ENCODE measurements around the gene TRIM46. TPM values are rescaled to one million over a fixed set of nuclear protein-coding genes. Genes with fewer than 3 reads are reported as not detected.
"Not testable (repeated sequence)": the region's sequence is repeated elsewhere in the genome, so short reads cannot be mapped to it uniquely, and the experiment has no call there.

TRIM46 gene
- total RNA-seq, 1 donor from 2014 or later = 13.2 TPM

DNA sequence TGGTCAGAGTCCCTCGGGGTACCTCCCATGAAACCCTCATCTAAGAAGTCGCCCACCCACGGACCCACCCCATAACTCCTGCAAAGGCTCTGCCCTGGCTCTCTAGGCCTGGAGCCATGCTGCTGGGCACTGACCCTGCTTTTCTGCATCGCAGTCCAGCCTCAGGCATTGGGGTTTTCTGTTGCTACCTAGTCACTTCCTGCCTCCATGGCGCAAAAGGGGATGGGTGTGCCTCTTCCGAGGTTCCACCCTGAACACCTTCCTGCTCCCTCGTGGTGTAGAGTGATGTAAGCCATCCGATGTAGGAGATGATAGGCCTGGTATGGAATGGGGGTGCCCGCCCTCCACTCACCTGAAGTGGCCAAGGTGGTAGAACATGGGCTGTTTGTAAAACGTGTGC lies 41.1 kb downstream of the TRIM46 start:
- H2AFZ ChIP-seq (ENCODE audit: low read depth, low read length); H3K4me1 Mint-ChIP-seq (ENCODE audit: low read depth, unreplicated experiment); H3K4me3 Mint-ChIP-seq (ENCODE audit: unreplicated experiment); H3K4me1 ChIP-seq (ENCODE audit: insufficient read depth, low read length); FAIRE-seq; H4K20me1 ChIP-seq (ENCODE audit: insufficient read depth, low read length); H3K36me3 Mint-ChIP-seq (ENCODE audit: low read depth, unreplicated experiment); H3K27ac Mint-ChIP-seq (ENCODE audit: unreplicated experiment); H3K27me3 ChIP-seq (ENCODE audit: insufficient read depth, low read length); H3K4me3 ChIP-seq (ENCODE audit: insufficient read depth, low read depth, low read length); H3K4me2 ChIP-seq (ENCODE audit: low read length); H3K9me3 Mint-ChIP-seq (ENCODE audit: unreplicated experiment); H3K27ac ChIP-seq (ENCODE audit: low read depth, low read length); H3K9ac ChIP-seq (ENCODE audit: low read length); H3K36me3 ChIP-seq (ENCODE audit: insufficient read depth, low read length); H3K9me3 ChIP-seq (ENCODE audit: insufficient read depth, low read depth, low read length); DNase-seq (ENCODE audit: low read depth); H3K27me3 Mint-ChIP-seq (ENCODE audit: low read depth, unreplicated experiment); H3K79me2 ChIP-seq (ENCODE audit: insufficient read depth, low read length): not testable (repeated sequence)

DNA sequence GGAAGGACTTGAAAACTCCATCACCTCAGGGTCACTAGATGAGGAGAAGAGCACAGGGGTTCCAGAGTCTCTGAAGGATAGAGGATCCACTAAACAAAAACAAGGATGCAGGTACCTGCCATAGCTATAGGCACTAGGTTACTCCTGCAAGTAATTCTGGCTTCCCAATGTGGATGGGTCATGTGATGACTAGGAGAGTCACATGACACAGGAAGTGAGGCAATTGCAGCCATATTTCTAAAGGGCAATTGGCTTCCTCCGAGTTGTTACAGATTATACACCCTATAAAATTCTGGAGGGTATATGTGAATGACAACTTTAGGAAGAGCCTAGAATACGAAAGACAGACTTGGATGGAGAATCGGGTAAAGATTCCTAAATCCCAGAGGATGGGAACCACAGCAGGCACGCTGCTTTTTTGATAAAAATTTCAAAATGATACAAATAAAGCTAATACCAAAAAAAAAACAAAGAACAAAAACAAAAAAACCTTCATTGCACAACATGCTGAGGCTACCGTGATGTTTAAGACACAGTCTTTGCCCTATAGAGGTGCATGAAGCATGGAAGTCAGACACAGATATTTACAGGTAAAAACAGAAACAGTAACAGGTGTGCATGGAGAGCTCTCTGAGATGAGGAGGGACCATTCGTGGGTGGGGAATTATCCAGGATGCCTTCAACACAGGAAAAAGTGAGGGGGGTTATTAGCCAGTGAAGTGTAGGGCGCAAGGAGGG lies 45.4 kb downstream of the TRIM46 start:
- H3K79me2 ChIP-seq (ENCODE audit: insufficient read depth, low read length) = peaks cover 2% of the 10 kb centered on the region
- Mint-ChIP-seq H3K36me3 (ENCODE audit: low read depth, unreplicated experiment) (peaks cover 4% of the 10 kb centered on the region), H3K4me3 (ENCODE audit: unreplicated experiment) (peak overlapping the region; percentile 22), H3K4me1 (ENCODE audit: low read depth, unreplicated experiment) (peaks cover 2% of the 10 kb centered on the region), H3K9me3 (ENCODE audit: unreplicated experiment) (no peaks in the 10 kb centered on the region), H3K27me3 (ENCODE audit: low read depth, unreplicated experiment) (no peaks in the 10 kb centered on the region), H3K27ac (ENCODE audit: unreplicated experiment) (peak overlapping the region; percentile 62)
- no peak overlapping the region for H3K27ac ChIP-seq (ENCODE audit: low read depth, low read length)
- H3K27me3 ChIP-seq (ENCODE audit: insufficient read depth, low read length) = no peaks in the 10 kb centered on the region
- FAIRE-seq (no peak), DNase-seq (ENCODE audit: low read depth) (no peak)
- no peaks in the 10 kb centered on the region for H4K20me1 ChIP-seq (ENCODE audit: insufficient read depth, low read length)
- H3K9me3 ChIP-seq (ENCODE audit: insufficient read depth, low read depth, low read length) = no peaks in the 10 kb centered on the region
- H3K4me1 ChIP-seq (ENCODE audit: insufficient read depth, low read length) = peaks cover under 1% of the 10 kb centered on the region
- H2AFZ ChIP-seq (ENCODE audit: low read depth, low read length) = peak overlapping the region; percentile 11
- H3K4me3 ChIP-seq (ENCODE audit: insufficient read depth, low read depth, low read length) = no peak overlapping the region
- no peak overlapping the region for H3K9ac ChIP-seq (ENCODE audit: low read length)
- TF ChIP-seq EZH2 (IDR thresholded peaks at IDR 0.05; ENCODE audit: insufficient read depth, low read length) = no peak
- TF ChIP-seq, protein P1, sequence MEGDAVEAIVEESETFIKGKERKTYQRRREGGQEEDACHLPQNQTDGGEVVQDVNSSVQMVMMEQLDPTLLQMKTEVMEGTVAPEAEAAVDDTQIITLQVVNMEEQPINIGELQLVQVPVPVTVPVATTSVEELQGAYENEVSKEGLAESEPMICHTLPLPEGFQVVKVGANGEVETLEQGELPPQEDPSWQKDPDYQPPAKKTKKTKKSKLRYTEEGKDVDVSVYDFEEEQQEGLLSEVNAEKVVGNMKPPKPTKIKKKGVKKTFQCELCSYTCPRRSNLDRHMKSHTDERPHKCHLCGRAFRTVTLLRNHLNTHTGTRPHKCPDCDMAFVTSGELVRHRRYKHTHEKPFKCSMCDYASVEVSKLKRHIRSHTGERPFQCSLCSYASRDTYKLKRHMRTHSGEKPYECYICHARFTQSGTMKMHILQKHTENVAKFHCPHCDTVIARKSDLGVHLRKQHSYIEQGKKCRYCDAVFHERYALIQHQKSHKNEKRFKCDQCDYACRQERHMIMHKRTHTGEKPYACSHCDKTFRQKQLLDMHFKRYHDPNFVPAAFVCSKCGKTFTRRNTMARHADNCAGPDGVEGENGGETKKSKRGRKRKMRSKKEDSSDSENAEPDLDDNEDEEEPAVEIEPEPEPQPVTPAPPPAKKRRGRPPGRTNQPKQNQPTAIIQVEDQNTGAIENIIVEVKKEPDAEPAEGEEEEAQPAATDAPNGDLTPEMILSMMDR (IDR thresholded peaks at IDR 0.05; ENCODE audit: insufficient read depth, low read depth, low read length) = no peak
- H3K4me2 ChIP-seq (ENCODE audit: low read length) = peak overlapping the region; percentile 19
- H3K36me3 ChIP-seq (ENCODE audit: insufficient read depth, low read length) = no peaks in the 10 kb centered on the region

DNA sequence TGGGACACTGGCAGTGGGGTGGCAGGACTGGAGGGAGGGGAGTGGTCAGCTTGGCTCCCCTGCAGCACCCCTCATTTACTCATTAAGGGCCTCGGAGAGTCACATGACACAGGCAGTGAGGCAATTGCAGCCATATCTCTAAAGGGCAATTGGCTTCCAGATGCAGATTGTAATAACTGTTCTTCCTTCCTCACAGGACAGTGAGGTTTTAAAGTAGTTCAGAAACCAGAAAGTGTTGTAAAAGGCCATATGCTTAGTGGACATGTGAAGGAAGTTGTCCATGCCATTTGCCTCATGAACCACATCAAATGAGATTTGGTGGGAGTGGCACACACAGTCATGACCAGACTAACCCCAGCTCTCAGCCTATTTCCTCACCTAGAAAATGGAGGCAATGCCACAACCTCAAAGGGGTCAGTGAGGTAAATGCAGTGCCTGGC lies 46.0 kb downstream of the TRIM46 start:
- Histone ChIP-seq H4K20me1 (ENCODE audit: insufficient read depth, low read length) (no peaks in the 10 kb centered on the region), H3K9ac (ENCODE audit: low read length) (no peak overlapping the region), H3K9me3 (ENCODE audit: insufficient read depth, low read depth, low read length) (no peaks in the 10 kb centered on the region), H3K27ac (ENCODE audit: low read depth, low read length) (no peak overlapping the region), H3K36me3 (ENCODE audit: insufficient read depth, low read length) (no peaks in the 10 kb centered on the region), H3K4me1 (ENCODE audit: insufficient read depth, low read length) (peaks cover 6% of the 10 kb centered on the region), H2AFZ (ENCODE audit: low read depth, low read length) (peak overlapping the region; percentile 11), H3K4me3 (ENCODE audit: insufficient read depth, low read depth, low read length) (no peak overlapping the region), H3K4me2 (ENCODE audit: low read length) (peak overlapping the region; percentile 19), H3K79me2 (ENCODE audit: insufficient read depth, low read length) (peaks cover 3% of the 10 kb centered on the region), H3K27me3 (ENCODE audit: insufficient read depth, low read length) (no peaks in the 10 kb centered on the region)
- Mint-ChIP-seq H3K9me3 (ENCODE audit: unreplicated experiment) (no peaks in the 10 kb centered on the region), H3K4me1 (ENCODE audit: low read depth, unreplicated experiment) (peaks cover 7% of the 10 kb centered on the region), H3K4me3 (ENCODE audit: unreplicated experiment) (no peak overlapping the region), H3K27ac (ENCODE audit: unreplicated experiment) (peak overlapping the region; percentile 62), H3K36me3 (ENCODE audit: low read depth, unreplicated experiment) (peaks cover 4% of the 10 kb centered on the region), H3K27me3 (ENCODE audit: low read depth, unreplicated experiment) (no peaks in the 10 kb centered on the region)
- FAIRE-seq = no peak
- TF ChIP-seq, protein P1 (IDR thresholded peaks at IDR 0.05; ENCODE audit: insufficient read depth, low read depth, low read length) = no peak
- no peak for TF ChIP-seq EZH2 (IDR thresholded peaks at IDR 0.05; ENCODE audit: insufficient read depth, low read length)
- no peak for DNase-seq (ENCODE audit: low read depth)

DNA sequence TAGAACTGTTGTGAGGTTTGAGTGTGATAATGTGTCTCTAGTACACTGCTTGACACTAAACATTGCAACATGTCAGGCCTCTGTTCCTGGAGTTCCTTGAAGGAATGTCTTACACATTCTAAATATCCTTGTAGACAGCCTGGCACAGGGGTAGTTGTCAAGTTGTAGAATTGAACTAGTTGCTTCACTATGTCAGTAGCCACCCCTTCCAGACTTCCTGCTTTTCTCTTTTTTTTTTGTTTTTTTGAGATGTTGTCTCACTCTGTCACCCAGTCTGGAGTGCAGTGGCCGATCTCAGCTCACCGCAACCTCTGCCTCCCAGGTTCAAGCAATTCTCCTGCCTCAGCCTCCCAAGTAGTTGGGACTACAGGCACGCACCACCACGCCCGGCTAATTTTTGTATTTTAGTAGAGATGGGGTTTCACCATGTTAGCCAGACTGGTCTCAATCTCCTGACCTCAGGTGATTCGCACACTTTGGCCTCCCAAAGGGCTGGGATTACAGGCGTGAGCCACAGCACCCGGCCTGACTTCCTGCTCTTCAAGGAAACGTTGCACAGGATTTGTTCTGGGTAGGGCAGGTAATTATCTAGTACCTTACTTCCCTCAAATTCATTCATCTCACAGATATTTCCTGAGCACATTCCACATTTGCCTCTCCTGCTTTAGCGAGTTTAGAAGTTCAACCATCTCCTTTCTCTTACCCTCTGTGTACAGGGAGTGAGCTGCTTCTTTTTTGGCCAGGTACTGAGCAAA lies 46.7 kb downstream of the TRIM46 start:
- H3K27ac Mint-ChIP-seq (ENCODE audit: unreplicated experiment); FAIRE-seq; DNase-seq (ENCODE audit: low read depth); H3K27ac ChIP-seq (ENCODE audit: low read depth, low read length); H3K79me2 ChIP-seq (ENCODE audit: insufficient read depth, low read length); H3K36me3 ChIP-seq (ENCODE audit: insufficient read depth, low read length); H4K20me1 ChIP-seq (ENCODE audit: insufficient read depth, low read length); H3K9me3 ChIP-seq (ENCODE audit: insufficient read depth, low read depth, low read length); H3K27me3 ChIP-seq (ENCODE audit: insufficient read depth, low read length); H3K9ac ChIP-seq (ENCODE audit: low read length); H2AFZ ChIP-seq (ENCODE audit: low read depth, low read length); H3K4me3 Mint-ChIP-seq (ENCODE audit: unreplicated experiment); H3K4me3 ChIP-seq (ENCODE audit: insufficient read depth, low read depth, low read length); H3K4me2 ChIP-seq (ENCODE audit: low read length); H3K36me3 Mint-ChIP-seq (ENCODE audit: low read depth, unreplicated experiment); H3K27me3 Mint-ChIP-seq (ENCODE audit: low read depth, unreplicated experiment); H3K9me3 Mint-ChIP-seq (ENCODE audit: unreplicated experiment): not testable (repeated sequence)
- peaks cover 13% of the 10 kb centered on the region for H3K4me1 ChIP-seq (ENCODE audit: insufficient read depth, low read length)
- H3K4me1 Mint-ChIP-seq (ENCODE audit: low read depth, unreplicated experiment) = peaks cover 13% of the 10 kb centered on the region

Measured in astrocyte (in vitro differentiated cells and primary cell).